Hematopoietic multipotent progenitor cell treated with erythropoietin and hydrocortisone succinate and interleukin-3 and kit ligand, for 6 days (in vitro differentiated cells): ENCODE results near the gene INSC.
"Not testable (repeated sequence)": the region's sequence is repeated elsewhere in the genome, so short reads cannot be mapped to it uniquely, and the experiment has no call there.

ENCODE experiments used
- DNase-seq: peaks from one replicate; pipeline ENCODE4 v3.0.0-alpha.2; 2015

Gene INSC

GRCh38 chr11:15114501-15115475 lies at the start of gene INSC:
Gene INSC, plus strand, starts transcription at chr11:15114923. Its CDS starts 34,252 bp downstream, at chr11:15149175.
- DNase-seq: peak; percentile 42

GRCh38 chr11:15069751-15070150 lies 45.0 kb upstream of the INSC start:
- DNase-seq: not testable (repeated sequence)

GRCh38 chr11:15071556-15072255 lies 43.0 kb upstream of the INSC start:
- no peak for DNase-seq

GRCh38 chr11:15072551-15073143 lies 42.1 kb upstream of the INSC start:
- no peak for DNase-seq

GRCh38 chr11:15073361-15074205 lies 41.1 kb upstream of the INSC start, which contains the start of gene CALCB:
Gene CALCB, plus strand, starts transcription at chr11:15073593. Its CDS starts 1,126 bp downstream, at chr11:15074719.
- DNase-seq: no peak

GRCh38 chr11:15074206-15075161 lies 40.2 kb upstream of the INSC start:
- peak; percentile 86 for DNase-seq

GRCh38 chr11:15075162-15075526 lies 39.6 kb upstream of the INSC start:
- no peak for DNase-seq

- no peak for DNase-seq
Observed at GRCh38 chr11:15091175-15091574, 23.5 kb upstream of the INSC start.

GRCh38 chr11:15091625-15092024 lies 23.1 kb upstream of the INSC start:
- DNase-seq: no peak

- DNase-seq: no peak
Observed at GRCh38 chr11:15093432-15093831, 21.3 kb upstream of the INSC start.

- DNase-seq: no peak
Observed at GRCh38 chr11:15095736-15096228, 18.9 kb upstream of the INSC start.

- DNase-seq: no peak
Observed at GRCh38 chr11:15097411-15097810, 17.3 kb upstream of the INSC start.

- no peak for DNase-seq
Observed at GRCh38 chr11:15099267-15099666, 15.5 kb upstream of the INSC start.

GRCh38 chr11:15101072-15101709 lies 13.5 kb upstream of the INSC start:
- peak; percentile 79 for DNase-seq

- no peak for DNase-seq
Observed at GRCh38 chr11:15104166-15104565, 10.6 kb upstream of the INSC start.

- no peak for DNase-seq
Observed at GRCh38 chr11:15106201-15106965, 8.3 kb upstream of the INSC start.

GRCh38 chr11:15107730-15108515 lies 6.8 kb upstream of the INSC start:
- no peak for DNase-seq

GRCh38 chr11:15108592-15109130 lies 6.1 kb upstream of the INSC start:
- no peak for DNase-seq

- DNase-seq: no peak
Observed at GRCh38 chr11:15109602-15110001, 5.1 kb upstream of the INSC start.
